ENCODE measurements around the gene SOX6.

DNA sequence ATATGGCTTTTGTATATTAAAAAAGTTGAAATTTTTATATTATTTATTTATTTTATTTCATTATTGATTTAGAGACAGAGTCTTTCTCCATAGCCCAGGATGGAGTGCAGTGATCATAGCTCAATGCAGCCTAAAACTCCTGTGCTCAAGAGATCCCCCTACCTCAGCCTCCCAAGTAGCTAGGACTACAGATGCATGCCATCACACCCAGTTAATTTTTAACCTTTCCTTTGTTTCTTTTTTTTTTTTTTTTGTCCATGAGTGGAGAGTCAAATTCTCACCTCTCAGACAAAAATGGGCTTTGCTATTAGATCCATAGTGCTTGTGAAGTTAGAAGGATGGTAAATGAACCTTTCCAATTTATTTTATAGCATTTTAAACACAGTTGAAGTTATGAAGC, 182.5 kb downstream of the SOX6 start:
- TF ChIP-seq, protein P1, sequence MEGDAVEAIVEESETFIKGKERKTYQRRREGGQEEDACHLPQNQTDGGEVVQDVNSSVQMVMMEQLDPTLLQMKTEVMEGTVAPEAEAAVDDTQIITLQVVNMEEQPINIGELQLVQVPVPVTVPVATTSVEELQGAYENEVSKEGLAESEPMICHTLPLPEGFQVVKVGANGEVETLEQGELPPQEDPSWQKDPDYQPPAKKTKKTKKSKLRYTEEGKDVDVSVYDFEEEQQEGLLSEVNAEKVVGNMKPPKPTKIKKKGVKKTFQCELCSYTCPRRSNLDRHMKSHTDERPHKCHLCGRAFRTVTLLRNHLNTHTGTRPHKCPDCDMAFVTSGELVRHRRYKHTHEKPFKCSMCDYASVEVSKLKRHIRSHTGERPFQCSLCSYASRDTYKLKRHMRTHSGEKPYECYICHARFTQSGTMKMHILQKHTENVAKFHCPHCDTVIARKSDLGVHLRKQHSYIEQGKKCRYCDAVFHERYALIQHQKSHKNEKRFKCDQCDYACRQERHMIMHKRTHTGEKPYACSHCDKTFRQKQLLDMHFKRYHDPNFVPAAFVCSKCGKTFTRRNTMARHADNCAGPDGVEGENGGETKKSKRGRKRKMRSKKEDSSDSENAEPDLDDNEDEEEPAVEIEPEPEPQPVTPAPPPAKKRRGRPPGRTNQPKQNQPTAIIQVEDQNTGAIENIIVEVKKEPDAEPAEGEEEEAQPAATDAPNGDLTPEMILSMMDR (IDR thresholded peaks at IDR 0.05; ENCODE audit: low read depth, low read length): no peak
- TF ChIP-seq EZH2phosphoT487 (IDR thresholded peaks at IDR 0.05; ENCODE audit: low read depth): no peak
